ENCODE measurements around the gene PRSS33. TPM values are rescaled to one million over a fixed set of nuclear protein-coding genes. Genes with fewer than 3 reads are reported as not detected.

PRSS33 gene
- total and polyA plus RNA-seq, 2 of the 8 experiments (the other 6 are each of a cell fraction or from before 2014, with no cell fraction given), result 0.09 TPM; not detected in 1

DNA sequence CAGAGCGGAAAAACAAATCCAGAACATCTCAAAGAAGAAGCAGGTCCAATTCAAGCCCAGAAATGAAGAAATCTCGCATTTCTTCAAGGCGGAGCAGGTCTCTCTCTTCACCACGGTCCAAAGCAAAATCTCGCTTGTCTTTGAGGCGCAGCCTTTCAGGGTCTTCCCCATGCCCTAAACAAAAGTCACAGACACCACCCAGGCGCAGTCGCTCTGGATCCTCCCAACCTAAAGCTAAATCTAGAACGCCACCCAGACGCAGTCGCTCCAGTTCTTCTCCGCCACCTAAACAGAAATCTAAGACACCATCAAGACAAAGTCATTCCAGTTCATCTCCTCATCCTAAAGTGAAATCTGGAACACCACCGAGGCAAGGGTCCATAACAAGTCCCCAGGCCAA is 24.6 kb downstream of the PRSS33 start:
- peaks cover 16 to 29% of the 10 kb centered on the region in 2 experiments; a peak in 3 of 4 replicates for H3K9me3 ChIP-seq (ENCODE audit: insufficient read depth in 2 of 2, low read depth in 1 of 2, low read length in 1 of 2)

More for the DNA sequence above, 24.6 kb downstream of the PRSS33 start:
- Histone ChIP-seq H4K20me1 (replicated peaks in 1 of 2; ENCODE audit: control insufficient read depth in 1 of 2, insufficient read depth in 2 of 2, low read length in 2 of 2) (peaks cover 7 to 17% of the 10 kb centered on the region in 2 experiments), H3K14ac (ENCODE audit: insufficient read length) (no peak overlapping the region), H3K18ac (ENCODE audit: extremely low read depth, low read length) (no peak overlapping the region), H3K79me2 (ENCODE audit: control insufficient read depth in 1 of 2, insufficient read depth in 2 of 2, low read length in 2 of 2) (peaks cover 12 to 99% of the 10 kb centered on the region in 2 experiments), H3K4me1 (replicated peaks in 1 of 4; ENCODE audit: control insufficient read depth in 3 of 4, insufficient read depth in 4 of 4, low read length in 3 of 4) (no peaks in the 10 kb centered on the region), H2BK5ac (ENCODE audit: low read depth, low read length) (no peak overlapping the region), H2BK15ac (ENCODE audit: low read length) (no peak overlapping the region), H3K27me3 (replicated peaks in 1 of 4; ENCODE audit: control insufficient read depth in 3 of 4, extremely low read depth in 1 of 4, insufficient read depth in 3 of 4, low read length in 3 of 4) (no peaks in the 10 kb centered on the region), H2BK12ac (ENCODE audit: low read depth, low read length) (no peak overlapping the region), H4K91ac (replicated peaks; ENCODE audit: insufficient read length, low read length) (no peak overlapping the region), H2AFZ (ENCODE audit: low read length) (no peak overlapping the region), H3K56ac (replicated peaks; ENCODE audit: insufficient read length, low read depth, low read length) (no peak overlapping the region), H2BK20ac (ENCODE audit: low read length) (no peak overlapping the region; the same call in 1 of the 2 replicates), H4K8ac (ENCODE audit: extremely low read depth, insufficient read depth, low read length) (no peak overlapping the region), H3K36me3 (ENCODE audit: control insufficient read depth in 2 of 4, insufficient read depth in 4 of 4, low read length in 3 of 4) (peaks cover 83 to 100% (median 100%) of the 10 kb centered on the region in 4 experiments), H2AK5ac (ENCODE audit: low read depth, low read length) (no peak overlapping the region), H2BK120ac (replicated peaks; ENCODE audit: low read depth, low read length) (no peak overlapping the region), H3K4me3 (ENCODE audit: extremely low read depth in 1 of 4, insufficient read depth in 2 of 4, low read depth in 3 of 4, low read length in 4 of 4) (no peak overlapping the region), H3K23ac (ENCODE audit: insufficient read length) (no peak overlapping the region), H3K27ac (ENCODE audit: low read depth, low read length) (no peak overlapping the region), H3K79me1 (ENCODE audit: low read depth, low read length) (peaks cover 10% of the 10 kb centered on the region), H3K9ac (replicated peaks in 1 of 4; ENCODE audit: extremely low read depth in 1 of 4, low read depth in 3 of 4, low read length in 3 of 4) (no peak overlapping the region), H3K4ac (replicated peaks; ENCODE audit: insufficient read length, low read depth, low read length) (no peak overlapping the region), H3K4me2 (ENCODE audit: insufficient read depth in 1 of 2, low read depth in 2 of 2, low read length in 2 of 2) (no peak overlapping the region), H3K23me2 (ENCODE audit: low read depth, low read length) (no peaks in the 10 kb centered on the region), H4K5ac (ENCODE audit: insufficient read length, low read depth, low read length) (no peak overlapping the region)
- TF ChIP-seq KDM4A (IDR thresholded peaks at IDR 0.05; ENCODE audit: low read depth, low read length, severe bottlenecking) (no peak), CBX8 (IDR thresholded peaks at IDR 0.05; ENCODE audit: borderline replicate concordance, low read depth, low read length) (no peak), POLR2AphosphoS5 (IDR thresholded peaks at IDR 0.05; ENCODE audit: low read depth, low read length) (no peak), POLR2A (IDR thresholded peaks at IDR 0.05; ENCODE audit: control extremely low read depth in 1 of 2, low read depth in 2 of 2, low read length in 2 of 2) (peak in 1 of 2 experiments; percentile 24; a peak in 1 of 3 replicates), RBBP5 (IDR thresholded peaks at IDR 0.05; ENCODE audit: borderline replicate concordance, low read depth, low read length) (no peak), JUND (IDR thresholded peaks at IDR 0.05; ENCODE audit: low read length) (no peak)
- WGBS, 2 experiments (ENCODE audit: extremely low coverage in 1 of 2, insufficient coverage in 1 of 2, insufficient read length in 1 of 2, insufficient replicate concordance in 2 of 2, low coverage in 1 of 2, low lambda C conversion rate in 2 of 2, missing lambda C conversion rate in 1 of 2), result 96% methylated on average over 13 of the region's 13 CpGs; no CpG with 5 or more reads in 1 of the 2 experiments
- no peak for DNase-seq (ENCODE audit: low read depth in 1 of 2, low spot score in 2 of 2)
- POLR2A ChIA-PET (ENCODE audit: partially characterized antibody), result interaction anchor here (0.9 to 4.8 kb wide), 8 partner anchors 10 to 38 kb away, joined by 3 to 64 read pairs (median 4); partner anchors contain the start of gene SRRM2
- CTCF ChIA-PET (ENCODE audit: partially characterized antibody), result no interaction called here
- FAIRE-seq, result no peak
